Neuron (in vitro differentiated cells): ENCODE data around the gene GABRA6.
"Not testable (repeated sequence)": the region's sequence is repeated elsewhere in the genome, so short reads cannot be mapped to it uniquely, and the experiment has no call there.

Experiments used
- H2AFZ ChIP-seq: one replicate; pipeline ENCODE4 v1.6.1; 2013; ENCODE audit warnings: low read depth, mild to moderate bottlenecking, inconsistent platforms, low read length, moderate library complexity
- H3K27me3 ChIP-seq: one replicate; pipeline ENCODE4 v1.6.1; 2013; ENCODE audit warnings: low read length; ENCODE audit not compliant: insufficient read depth
- H3K36me3 ChIP-seq: one replicate; pipeline ENCODE4 v1.6.1; 2013; ENCODE audit warnings: low read length; ENCODE audit not compliant: insufficient read depth
- H3K4me1 ChIP-seq: one replicate; pipeline ENCODE4 v1.6.1; 2013; ENCODE audit warnings: low read length; ENCODE audit not compliant: insufficient read depth
- H3K4me3 ChIP-seq: 2 replicates; pipeline ENCODE4 v1.5.1; 2013; ENCODE audit warnings: mild to moderate bottlenecking, low read length, moderate library complexity
- H3K9me3 ChIP-seq: one replicate; pipeline ENCODE4 v1.6.1; 2013; ENCODE audit warnings: low read length

GABRA6 gene

GRCh38 chr5:161685461-161685860 is at the start of gene GABRA6:
TSS of gene GABRA6 (plus strand) at chr5:161685721. CDS start at chr5:161685990, 269 bp downstream.
- Histone ChIP-seq H3K4me3 (no peak within 1 kb of the TSS), H2AFZ (no peak within 1 kb of the TSS), H3K36me3 (no peaks in the 10 kb centered on the region), H3K9me3 (no peaks in the 10 kb centered on the region), H3K27me3 (no peaks in the 10 kb centered on the region), H3K4me1 (no peaks in the 10 kb centered on the region)

GRCh38 chr5:161637591-161637990 is 47.9 kb upstream of the GABRA6 start:
- H3K9me3 ChIP-seq: no peaks in the 10 kb centered on the region
- no peak overlapping the region for H2AFZ ChIP-seq
- no peaks in the 10 kb centered on the region for H3K36me3 ChIP-seq
- H3K4me3 ChIP-seq: no peak overlapping the region
- H3K27me3 ChIP-seq: no peaks in the 10 kb centered on the region
- H3K4me1 ChIP-seq: no peaks in the 10 kb centered on the region

DNA sequence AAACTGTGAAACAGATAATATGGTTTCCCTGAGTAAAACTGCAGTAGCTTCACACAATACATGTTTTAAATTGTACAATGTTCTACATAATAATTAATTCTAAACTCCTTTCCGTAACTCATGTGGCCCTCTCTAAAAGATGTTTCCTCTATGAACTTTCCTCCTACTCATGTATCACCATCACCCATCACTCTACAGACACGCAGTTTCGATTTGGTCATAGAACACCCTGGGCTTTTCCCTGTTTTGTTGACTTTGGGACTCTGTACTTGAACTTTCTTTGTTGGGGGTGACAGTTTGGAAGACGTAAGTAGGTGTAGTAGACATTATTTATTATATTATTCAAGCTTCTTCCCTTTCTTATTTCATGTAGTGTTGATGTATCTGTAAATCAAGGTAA is 44.1 kb upstream of the GABRA6 start:
- Histone ChIP-seq H3K27me3 (no peaks in the 10 kb centered on the region), H3K4me1 (no peaks in the 10 kb centered on the region), H3K4me3 (no peak overlapping the region), H3K9me3 (no peaks in the 10 kb centered on the region), H2AFZ (no peak overlapping the region), H3K36me3 (no peaks in the 10 kb centered on the region)

GRCh38 chr5:161645264-161645663 is 40.3 kb upstream of the GABRA6 start:
- Histone ChIP-seq H3K27me3 (no peaks in the 10 kb centered on the region), H3K9me3 (no peaks in the 10 kb centered on the region), H3K36me3 (no peaks in the 10 kb centered on the region), H2AFZ (no peak overlapping the region), H3K4me3 (no peak overlapping the region), H3K4me1 (no peaks in the 10 kb centered on the region)

DNA sequence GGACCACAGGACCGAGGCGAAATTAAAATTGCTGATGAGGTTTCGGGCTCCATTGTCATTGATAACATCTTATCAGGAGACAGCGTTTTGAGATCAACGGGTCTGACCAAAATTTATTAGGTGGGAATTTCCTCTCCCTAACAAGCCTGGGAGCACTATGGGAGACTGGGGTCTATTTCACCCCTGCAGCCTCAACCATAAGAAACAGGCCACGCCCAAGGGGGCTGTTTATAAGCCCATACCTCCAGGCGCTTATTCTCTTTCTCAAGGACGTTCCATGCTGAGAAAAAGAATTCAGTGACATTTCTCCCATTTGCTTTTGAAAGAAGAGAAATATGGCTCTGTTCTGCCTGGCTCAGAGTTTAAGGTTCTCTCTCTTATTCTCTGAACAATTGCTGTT is 33.6 kb upstream of the GABRA6 start:
- not testable (repeated sequence) for H3K9me3 ChIP-seq, H3K27me3 ChIP-seq, H3K4me1 ChIP-seq, H3K36me3 ChIP-seq, H2AFZ ChIP-seq, H3K4me3 ChIP-seq

DNA sequence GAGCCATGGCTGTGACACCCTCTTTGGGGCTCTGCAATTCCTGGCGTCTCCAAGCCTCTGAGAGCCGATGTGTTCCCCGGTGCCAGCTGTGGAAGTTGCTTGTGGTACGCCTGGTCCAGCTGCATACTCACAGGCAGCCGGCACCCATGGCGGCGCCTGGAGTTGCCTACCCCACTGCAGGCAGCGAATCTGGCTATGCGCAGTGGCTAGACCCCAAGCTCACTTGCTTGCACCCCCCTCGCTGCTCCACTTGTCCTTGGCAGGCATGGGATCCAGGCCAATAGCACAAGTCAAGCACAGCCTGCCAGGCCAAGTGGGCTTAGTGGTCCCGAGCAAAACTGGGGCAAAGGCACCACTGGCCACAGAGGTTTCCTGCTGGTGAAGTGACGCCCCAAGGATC is 24.7 kb upstream of the GABRA6 start:
- Histone ChIP-seq H2AFZ (no peak overlapping the region), H3K4me1 (no peaks in the 10 kb centered on the region), H3K9me3 (no peaks in the 10 kb centered on the region), H3K36me3 (no peaks in the 10 kb centered on the region), H3K27me3 (no peaks in the 10 kb centered on the region), H3K4me3 (no peak overlapping the region)

DNA sequence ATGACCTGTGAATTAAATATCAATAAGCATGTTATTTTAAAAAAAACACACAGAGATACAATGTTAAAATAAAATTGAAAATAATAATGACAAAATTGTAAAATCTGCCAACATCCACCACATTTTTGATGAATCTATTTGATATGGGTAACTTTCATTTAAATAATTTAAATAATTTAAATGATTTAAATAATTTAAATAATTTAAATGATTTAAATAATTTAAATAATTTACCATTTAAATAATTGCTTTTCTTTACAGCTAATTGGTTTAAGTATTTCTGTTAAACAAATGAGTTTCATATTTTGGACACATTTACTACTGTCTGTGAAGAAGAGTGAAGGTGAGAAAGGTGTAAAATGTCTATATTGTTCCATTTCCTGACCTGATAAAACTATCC is 22.1 kb upstream of the GABRA6 start:
- Histone ChIP-seq H3K36me3 (no peaks in the 10 kb centered on the region), H3K4me1 (no peaks in the 10 kb centered on the region), H3K27me3 (no peaks in the 10 kb centered on the region), H3K4me3 (no peak overlapping the region), H2AFZ (no peak overlapping the region), H3K9me3 (no peaks in the 10 kb centered on the region)

DNA sequence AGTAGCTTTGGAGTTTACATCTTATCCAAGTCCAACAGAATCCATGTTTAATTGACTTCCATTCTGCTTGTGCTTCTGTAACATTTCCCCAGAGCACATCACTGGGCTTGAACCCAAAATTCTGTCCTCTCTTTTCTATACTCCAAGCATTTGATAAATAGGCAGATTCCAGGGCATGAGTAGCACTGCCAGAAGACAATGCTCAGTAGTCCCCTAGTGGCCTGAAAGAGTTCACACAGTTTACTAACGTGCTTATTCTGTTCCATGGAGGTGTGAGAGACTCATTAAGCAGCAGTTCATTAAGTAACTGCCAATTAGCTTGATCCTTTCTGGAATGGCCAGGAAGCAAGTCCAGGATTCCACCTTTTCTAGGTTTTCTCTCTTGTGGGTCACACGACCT is 9.4 kb upstream of the GABRA6 start:
- Histone ChIP-seq H3K27me3 (no peaks in the 10 kb centered on the region), H2AFZ (no peak overlapping the region), H3K9me3 (no peaks in the 10 kb centered on the region), H3K36me3 (no peaks in the 10 kb centered on the region), H3K4me3 (no peak overlapping the region), H3K4me1 (no peaks in the 10 kb centered on the region)

- H3K27me3 ChIP-seq: no peaks in the 10 kb centered on the region
- no peak overlapping the region for H3K4me3 ChIP-seq
- no peaks in the 10 kb centered on the region for H3K9me3 ChIP-seq
- no peaks in the 10 kb centered on the region for H3K4me1 ChIP-seq
- no peak overlapping the region for H2AFZ ChIP-seq
- no peaks in the 10 kb centered on the region for H3K36me3 ChIP-seq
Measured at GRCh38 chr5:161686149-161686548, 628 bp downstream of the GABRA6 start.

DNA sequence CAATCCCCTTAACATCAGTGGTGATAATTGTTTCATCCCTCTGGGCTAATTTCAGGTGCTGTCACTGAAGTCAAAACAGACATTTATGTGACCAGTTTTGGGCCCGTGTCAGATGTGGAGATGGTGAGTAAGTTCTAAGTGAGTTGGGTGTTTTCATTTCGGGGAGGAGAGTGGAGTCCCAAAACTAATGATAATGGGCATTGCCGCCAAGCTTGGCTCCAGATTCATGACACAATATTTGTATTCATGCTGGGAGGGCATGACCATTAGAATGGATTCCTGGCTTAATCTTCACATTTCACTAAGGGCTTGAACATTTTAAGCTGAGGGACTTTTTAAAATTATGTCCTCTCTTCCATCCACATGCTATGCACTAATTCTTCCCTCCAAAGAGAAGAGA is 1.4 kb downstream of the GABRA6 start:
- Histone ChIP-seq H2AFZ (no peak overlapping the region), H3K4me3 (no peak overlapping the region), H3K4me1 (no peaks in the 10 kb centered on the region), H3K36me3 (no peaks in the 10 kb centered on the region), H3K9me3 (no peaks in the 10 kb centered on the region), H3K27me3 (no peaks in the 10 kb centered on the region)

GRCh38 chr5:161687316-161687715 is 1.8 kb downstream of the GABRA6 start:
- H3K27me3 ChIP-seq: no peaks in the 10 kb centered on the region
- H2AFZ ChIP-seq: no peak overlapping the region
- H3K4me1 ChIP-seq: no peaks in the 10 kb centered on the region
- no peak overlapping the region for H3K4me3 ChIP-seq
- no peaks in the 10 kb centered on the region for H3K9me3 ChIP-seq
- no peaks in the 10 kb centered on the region for H3K36me3 ChIP-seq

GRCh38 chr5:161691911-161692310 is 6.4 kb downstream of the GABRA6 start:
- Histone ChIP-seq H3K4me1 (no peaks in the 10 kb centered on the region), H3K36me3 (no peaks in the 10 kb centered on the region), H3K4me3 (no peak overlapping the region), H3K27me3 (no peaks in the 10 kb centered on the region), H2AFZ (no peak overlapping the region), H3K9me3 (no peaks in the 10 kb centered on the region)

DNA sequence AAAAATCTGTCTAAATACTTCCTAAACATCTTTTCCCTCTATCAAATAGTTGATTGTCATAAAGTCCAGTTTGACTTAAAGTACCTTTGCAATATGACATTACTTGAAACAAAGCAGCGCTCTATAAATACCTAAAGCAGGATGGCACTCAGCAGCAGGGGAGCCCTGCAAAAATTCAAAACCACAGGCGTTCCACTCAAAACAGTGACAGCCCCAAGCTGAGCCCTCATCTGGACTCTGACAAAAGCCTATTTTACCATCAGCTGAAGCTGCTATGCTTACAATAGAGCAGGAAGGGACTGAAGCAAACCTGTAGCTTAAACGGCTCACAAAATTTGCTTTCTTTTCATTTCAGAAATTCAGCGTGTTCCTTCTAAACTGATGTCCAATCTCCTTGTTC is 11.5 kb downstream of the GABRA6 start:
- no peaks in the 10 kb centered on the region for H3K4me1 ChIP-seq
- no peaks in the 10 kb centered on the region for H3K27me3 ChIP-seq
- H3K4me3 ChIP-seq: no peak overlapping the region
- no peak overlapping the region for H2AFZ ChIP-seq
- H3K9me3 ChIP-seq: no peaks in the 10 kb centered on the region
- H3K36me3 ChIP-seq: no peaks in the 10 kb centered on the region

DNA sequence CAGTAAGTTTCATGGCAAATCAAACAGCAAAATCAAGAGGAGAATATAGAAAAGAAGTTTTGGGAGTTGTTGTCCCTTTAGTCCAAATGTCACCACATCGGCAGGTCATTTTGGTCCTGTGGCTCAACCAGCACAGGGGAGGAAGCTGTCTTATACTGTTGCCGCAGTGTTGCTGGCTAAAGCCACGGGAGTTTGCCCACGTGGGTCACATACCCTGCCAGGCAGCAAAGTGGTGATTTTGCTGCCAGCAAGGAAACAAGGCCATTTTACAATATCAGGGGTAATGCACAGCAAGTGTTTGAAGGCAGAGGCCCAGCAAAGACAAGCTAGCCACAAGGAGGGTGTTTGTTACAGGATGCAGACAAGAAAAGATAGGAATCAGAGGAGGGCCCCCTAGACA is 14.5 kb downstream of the GABRA6 start:
- Histone ChIP-seq H3K27me3 (no peaks in the 10 kb centered on the region), H3K4me1 (no peaks in the 10 kb centered on the region), H3K36me3 (no peaks in the 10 kb centered on the region), H3K9me3 (no peaks in the 10 kb centered on the region), H2AFZ (no peak overlapping the region), H3K4me3 (no peak overlapping the region)
